Measurements from ENCODE around the gene BACH2.
A peak's percentile ranks its signal among the peaks of the same experiment; 100 is the strongest.

Gene BACH2

DNA sequence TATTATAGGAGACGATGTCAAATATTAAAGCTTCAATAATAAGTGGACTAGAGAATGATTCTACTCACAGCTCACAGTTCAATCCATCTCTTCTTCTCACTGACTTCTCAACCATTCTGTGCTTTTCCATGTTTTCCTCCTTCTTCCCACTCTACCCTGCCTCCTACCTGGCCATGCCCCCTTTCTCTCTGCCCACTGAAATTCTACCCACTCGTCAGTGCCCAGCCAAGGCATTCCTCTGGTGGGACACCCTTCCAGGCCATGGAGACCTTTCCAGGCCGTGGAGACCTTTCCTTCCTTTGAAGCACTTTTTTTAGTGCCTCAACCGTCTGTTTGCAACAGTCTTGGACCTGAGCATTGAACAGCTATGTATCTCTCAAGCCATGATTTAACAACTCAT lies 18.5 kb downstream of the BACH2 start:
- H3K27me3 ChIP-seq (ENCODE audit: control insufficient read depth, low read length), result no peaks in the 10 kb centered on the region
- peaks cover 100% of the 10 kb centered on the region for H3K79me2 ChIP-seq (ENCODE audit: control insufficient read depth, low read length)
- H3K9me2 ChIP-seq (replicated peaks; ENCODE audit: control insufficient read depth, low read length), result no peaks in the 10 kb centered on the region
- H3K4me2 ChIP-seq (ENCODE audit: low read length), result peak overlapping the region; percentile 70
- no peaks in the 10 kb centered on the region for H3K9me3 ChIP-seq (ENCODE audit: control insufficient read depth, insufficient read depth, low read length)
- TF ChIP-seq EZH2phosphoT487 (IDR thresholded peaks at IDR 0.05; ENCODE audit: borderline replicate concordance, low read length), result no peak
- TF ChIP-seq, protein P1, sequence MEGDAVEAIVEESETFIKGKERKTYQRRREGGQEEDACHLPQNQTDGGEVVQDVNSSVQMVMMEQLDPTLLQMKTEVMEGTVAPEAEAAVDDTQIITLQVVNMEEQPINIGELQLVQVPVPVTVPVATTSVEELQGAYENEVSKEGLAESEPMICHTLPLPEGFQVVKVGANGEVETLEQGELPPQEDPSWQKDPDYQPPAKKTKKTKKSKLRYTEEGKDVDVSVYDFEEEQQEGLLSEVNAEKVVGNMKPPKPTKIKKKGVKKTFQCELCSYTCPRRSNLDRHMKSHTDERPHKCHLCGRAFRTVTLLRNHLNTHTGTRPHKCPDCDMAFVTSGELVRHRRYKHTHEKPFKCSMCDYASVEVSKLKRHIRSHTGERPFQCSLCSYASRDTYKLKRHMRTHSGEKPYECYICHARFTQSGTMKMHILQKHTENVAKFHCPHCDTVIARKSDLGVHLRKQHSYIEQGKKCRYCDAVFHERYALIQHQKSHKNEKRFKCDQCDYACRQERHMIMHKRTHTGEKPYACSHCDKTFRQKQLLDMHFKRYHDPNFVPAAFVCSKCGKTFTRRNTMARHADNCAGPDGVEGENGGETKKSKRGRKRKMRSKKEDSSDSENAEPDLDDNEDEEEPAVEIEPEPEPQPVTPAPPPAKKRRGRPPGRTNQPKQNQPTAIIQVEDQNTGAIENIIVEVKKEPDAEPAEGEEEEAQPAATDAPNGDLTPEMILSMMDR (IDR thresholded peaks at IDR 0.05; ENCODE audit: low read depth, low read length, poor library complexity, severe bottlenecking), result no peak
- peak overlapping the region; percentile 48 for H3K4me3 ChIP-seq (ENCODE audit: low read length)
- H3K36me3 ChIP-seq (ENCODE audit: control insufficient read depth, low read length), result peaks cover 98% of the 10 kb centered on the region
- peak overlapping the region; percentile 72 for H3K27ac ChIP-seq (ENCODE audit: low read depth, low read length)
- peaks cover 53% of the 10 kb centered on the region for H3F3A ChIP-seq (ENCODE audit: control insufficient read depth, insufficient read depth)
- peaks cover 99% of the 10 kb centered on the region for H3K4me1 ChIP-seq (ENCODE audit: control insufficient read depth, low read length)
- peaks cover 66% of the 10 kb centered on the region for H4K20me1 ChIP-seq (ENCODE audit: control insufficient read depth, insufficient read depth, low read depth, low read length)

DNA sequence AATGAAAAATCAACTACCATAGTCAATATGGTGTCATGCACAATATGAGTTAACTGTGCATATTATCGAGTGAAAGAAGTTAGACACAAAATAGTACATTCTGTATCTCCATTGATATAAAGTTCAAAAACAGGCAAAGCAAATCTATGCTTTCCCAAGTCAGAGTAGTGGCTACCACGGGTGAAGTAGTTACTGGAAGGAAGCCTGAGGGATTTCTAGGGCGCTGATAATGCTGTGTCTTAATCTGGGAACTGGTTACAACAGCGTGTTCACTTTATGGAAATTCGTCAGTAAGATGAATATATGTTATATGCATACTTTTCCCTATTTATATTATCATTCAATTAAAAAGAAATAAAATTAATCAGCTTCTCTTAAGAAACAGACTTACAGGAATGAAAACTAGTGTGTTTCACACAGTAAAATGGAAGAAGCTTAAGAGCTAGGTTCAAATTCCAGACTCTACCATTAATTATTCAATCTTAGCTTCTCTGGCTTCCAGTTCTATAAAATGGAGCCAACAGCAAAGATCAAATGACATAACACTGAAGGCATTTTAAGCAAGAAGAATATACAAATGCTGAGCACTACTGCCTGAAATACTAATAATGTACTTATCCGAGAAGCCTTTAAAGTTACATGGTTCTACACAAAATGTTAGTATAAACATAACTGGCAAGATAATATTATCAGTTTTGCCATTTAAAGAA lies 19.2 kb downstream of the BACH2 start:
- Histone ChIP-seq H3K36me3 (ENCODE audit: control insufficient read depth, low read length) (peaks cover 98% of the 10 kb centered on the region), H3K4me2 (ENCODE audit: low read length) (peak overlapping the region; percentile 70), H3K27me3 (ENCODE audit: control insufficient read depth, low read length) (no peaks in the 10 kb centered on the region), H3K79me2 (ENCODE audit: control insufficient read depth, low read length) (peaks cover 100% of the 10 kb centered on the region), H3K4me1 (ENCODE audit: control insufficient read depth, low read length) (peaks cover 99% of the 10 kb centered on the region), H3F3A (ENCODE audit: control insufficient read depth, insufficient read depth) (peaks cover 58% of the 10 kb centered on the region), H3K9me3 (ENCODE audit: control insufficient read depth, insufficient read depth, low read length) (no peaks in the 10 kb centered on the region), H3K9me2 (replicated peaks; ENCODE audit: control insufficient read depth, low read length) (no peaks in the 10 kb centered on the region), H3K4me3 (ENCODE audit: low read length) (peak overlapping the region; percentile 48), H4K20me1 (ENCODE audit: control insufficient read depth, insufficient read depth, low read depth, low read length) (peaks cover 67% of the 10 kb centered on the region), H3K27ac (ENCODE audit: low read depth, low read length) (peak overlapping the region; percentile 72)
- TF ChIP-seq, protein P1 (IDR thresholded peaks at IDR 0.05; ENCODE audit: low read depth, low read length, poor library complexity, severe bottlenecking), result no peak
- TF ChIP-seq EZH2phosphoT487 (IDR thresholded peaks at IDR 0.05; ENCODE audit: borderline replicate concordance, low read length), result no peak

DNA sequence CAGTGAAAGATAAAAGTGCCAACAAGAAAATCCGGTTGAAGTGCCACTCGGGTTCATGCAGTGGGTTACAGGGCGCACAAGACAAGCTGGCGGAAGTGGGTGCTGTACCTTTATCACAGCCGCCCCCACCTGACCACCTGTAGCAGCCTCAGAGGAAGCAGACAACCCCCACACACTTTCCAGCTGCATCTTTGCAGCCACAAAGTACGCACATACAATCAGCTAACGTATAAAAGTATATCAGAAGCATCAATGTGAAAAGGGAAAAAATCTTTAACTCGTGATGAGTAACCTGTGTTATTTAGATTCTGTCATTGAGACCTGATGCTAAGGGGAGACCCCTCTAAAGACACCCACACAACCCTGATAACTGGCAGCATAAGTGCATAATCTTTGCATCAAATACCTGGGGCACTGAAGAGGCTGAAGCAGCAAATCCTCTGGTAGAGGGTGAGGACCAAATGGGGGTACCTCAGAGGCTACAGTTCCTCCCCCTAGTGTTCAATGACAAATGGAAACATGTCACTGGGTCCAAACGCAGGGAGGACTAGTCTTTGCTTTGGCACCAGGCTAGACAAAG lies 22.1 kb downstream of the BACH2 start:
- H3F3A ChIP-seq (ENCODE audit: control insufficient read depth, insufficient read depth), result peaks cover 50% of the 10 kb centered on the region
- H3K36me3 ChIP-seq (ENCODE audit: control insufficient read depth, low read length), result peaks cover 99% of the 10 kb centered on the region
- peak overlapping the region; percentile 46 for H3K4me3 ChIP-seq (ENCODE audit: low read length)
- peak overlapping the region; percentile 52 for H3K4me2 ChIP-seq (ENCODE audit: low read length)
- H3K27me3 ChIP-seq (ENCODE audit: control insufficient read depth, low read length), result no peaks in the 10 kb centered on the region
- H3K9me3 ChIP-seq (ENCODE audit: control insufficient read depth, insufficient read depth, low read length), result no peaks in the 10 kb centered on the region
- H3K27ac ChIP-seq (ENCODE audit: low read depth, low read length), result peak overlapping the region; percentile 72
- no peak for TF ChIP-seq EZH2phosphoT487 (IDR thresholded peaks at IDR 0.05; ENCODE audit: borderline replicate concordance, low read length)
- TF ChIP-seq, protein P1 (IDR thresholded peaks at IDR 0.05; ENCODE audit: low read depth, low read length, poor library complexity, severe bottlenecking), result peak; percentile 58
- H4K20me1 ChIP-seq (ENCODE audit: control insufficient read depth, insufficient read depth, low read depth, low read length), result peaks cover 66% of the 10 kb centered on the region
- no peaks in the 10 kb centered on the region for H3K9me2 ChIP-seq (replicated peaks; ENCODE audit: control insufficient read depth, low read length)
- H3K79me2 ChIP-seq (ENCODE audit: control insufficient read depth, low read length), result peaks cover 100% of the 10 kb centered on the region
- H3K4me1 ChIP-seq (ENCODE audit: control insufficient read depth, low read length), result peaks cover 96% of the 10 kb centered on the region
